HepG2 (cell line): ENCODE data around the gene BTBD19.

Source experiments
- CREB1 ChIP-seq, 2 experiments: fragments of 450-650 bp in 1 of 2; IDR thresholded peaks; 2 replicates each; pipeline ENCODE4 v1.6.1; 2016 to 2017; ENCODE audit warnings: control low read depth in 1 of 2, mild to moderate bottlenecking in 1 of 2, missing compliant biosample characterization in 1 of 2, missing genetic modification characterization in 1 of 2
- EP300 ChIP-seq, 3 experiments: sonication (generic) in 1 of 3; formaldehyde crosslinking in 1 of 3; IDR thresholded peaks; 2 replicates each; pipeline versions ENCODE4 v1.5.1 to v1.6.1; 2011 to 2020; ENCODE audit warnings: low read depth in 2 of 3, low read length in 2 of 3, borderline replicate concordance in 1 of 3, improper control_type of control experiment in 1 of 3, mild to moderate bottlenecking in 1 of 3, missing genetic modification reagents in 1 of 3, moderate library complexity in 1 of 3
- HCFC1 ChIP-seq: fragments of 150-350 bp; IDR thresholded peaks from 2 replicates; pipeline ENCODE4 v1.6.1; 2014; ENCODE audit warnings: low read depth, low read length
- HDAC1 ChIP-seq: sonication (generic); formaldehyde crosslinking; IDR thresholded peaks from 2 replicates; pipeline ENCODE4 v1.5.1; 2020; ENCODE audit warnings: mild to moderate bottlenecking, missing genetic modification reagents
- KDM6A ChIP-seq: IDR thresholded peaks from 2 replicates; pipeline ENCODE4 v1.6.1; 2016; ENCODE audit warnings: low read depth
- KLF6 ChIP-seq: IDR thresholded peaks from 2 replicates; pipeline ENCODE4 v1.8.0; 2016; ENCODE audit warnings: missing biosample characterization, missing genetic modification reagents
- MAFK ChIP-seq, 2 experiments: IDR thresholded peaks in 1 of 2; conservative IDR thresholded peaks in 1 of 2; 2 replicates each; pipeline ENCODE4 v1.6.1; 2011; ENCODE audit warnings: improper control_type of control experiment in 2 of 2, low read length in 2 of 2
- POLR2A ChIP-seq, 2 experiments: IDR thresholded peaks; 2 replicates each; pipeline ENCODE4 v1.6.1; 2011; ENCODE audit warnings: low read depth in 2 of 2, low read length in 2 of 2, mild to moderate bottlenecking in 1 of 2, moderate library complexity in 1 of 2; ENCODE audit not compliant: insufficient read depth in 1 of 2
- RARG ChIP-seq: sonication (generic); formaldehyde crosslinking; IDR thresholded peaks from 2 replicates; pipeline ENCODE4 v1.4.0; 2020; ENCODE audit warnings: low read depth, mild to moderate bottlenecking, missing genetic modification reagents
- SIN3B ChIP-seq: fragments of 150-350 bp; IDR thresholded peaks from 2 replicates; pipeline ENCODE4 v1.6.1; 2014; ENCODE audit warnings: low read length
- STAT6 ChIP-seq: sonication (generic); formaldehyde crosslinking; IDR thresholded peaks from 2 replicates; pipeline ENCODE4 v1.4.0; 2020; ENCODE audit warnings: missing genetic modification reagents, mild to moderate bottlenecking, borderline replicate concordance
- TAF1 ChIP-seq: sonication (generic); formaldehyde crosslinking; IDR thresholded peaks from 2 replicates; pipeline ENCODE4 v1.4.0; 2020; ENCODE audit warnings: missing genetic modification reagents
- ZNF557 ChIP-seq: sonication (generic); formaldehyde crosslinking; IDR thresholded peaks from 2 replicates; pipeline ENCODE4 v1.4.0; 2020; ENCODE audit warnings: missing genetic modification reagents

- TF ChIP-seq CREB1 (IDR thresholded peaks at IDR 0.05), result no peak
- no peak for TF ChIP-seq CREB1 (CRISPR knock-in tag; IDR thresholded peaks at IDR 0.05)
- TF ChIP-seq KDM6A (CRISPR knock-in tag), result no peak
- TF ChIP-seq RARG, result no peak
- TF ChIP-seq KLF6 (CRISPR knock-in tag), result no peak
- no peak for TF ChIP-seq MAFK (conservative IDR thresholded peaks at IDR 0.05 in 1 of 2, IDR thresholded peaks at IDR 0.05 in 1 of 2; ENCODE audit: low read length in 2 of 2)
- no peak for TF ChIP-seq EP300 (IDR thresholded peaks at IDR 0.05; ENCODE audit: low read depth in 2 of 2, low read length in 2 of 2)
- no peak for TF ChIP-seq EP300 (CRISPR knock-in tag; IDR thresholded peaks at IDR 0.05; ENCODE audit: borderline replicate concordance)
- no peak for TF ChIP-seq SIN3B
- TF ChIP-seq HCFC1, result no peak
- TF ChIP-seq TAF1 (CRISPR knock-in tag), result no peak
- TF ChIP-seq STAT6 (CRISPR knock-in tag), result no peak
- TF ChIP-seq ZNF557 (CRISPR knock-in tag), result no peak
- TF ChIP-seq POLR2A (IDR thresholded peaks at IDR 0.05; ENCODE audit: insufficient read depth in 1 of 2, low read depth in 2 of 2, low read length in 2 of 2), result no peak
- TF ChIP-seq HDAC1, result no peak
Observed at GRCh38 chr1:44786841-44787426, 21.4 kb upstream of the BTBD19 start.
